Naive B cell (primary cell): Measurements from ENCODE around the gene H1-8. TPM values are rescaled to one million over a fixed set of nuclear protein-coding genes. Genes with fewer than 3 reads are reported as not detected.

Experiments used
- ATAC-seq, 2 donors: fragments of 150-1000 bp; cut with Tn5 transposase; 2 replicates each; pipeline ENCODE4 v1.10.0; 2021; ENCODE audit warnings: low read depth in 2 of 2, mild to moderate bottlenecking in 2 of 2, moderate library complexity in 2 of 2
- DNase-seq: peaks from one replicate; pipeline ENCODE4 v3.0.0; 2022
- H3K27ac Mint-ChIP-seq, 6 donors: one replicate each; pipeline ENCODE4 v1.8.0; 2020 to 2022; ENCODE audit warnings: mild to moderate bottlenecking in 6 of 6, mixed read lengths in 6 of 6, moderate library complexity in 5 of 6, inconsistent platforms in 2 of 6
- H3K27me3 Mint-ChIP-seq, 3 donors: one replicate each; pipeline ENCODE4 v1.8.0; 2021 to 2022; ENCODE audit warnings: mixed read lengths in 3 of 3, mild to moderate bottlenecking in 1 of 3
- H3K36me3 Mint-ChIP-seq, 2 donors: one replicate each; pipeline ENCODE4 v1.8.0; 2020 to 2022; ENCODE audit warnings: mixed read lengths in 2 of 2, inconsistent platforms in 1 of 2, mild to moderate bottlenecking in 1 of 2
- H3K4me1 Mint-ChIP-seq, 3 donors: one replicate each; pipeline ENCODE4 v1.8.0; 2020 to 2022; ENCODE audit warnings: mixed read lengths in 3 of 3, inconsistent platforms in 1 of 3, mild to moderate bottlenecking in 1 of 3, moderate library complexity in 1 of 3
- H3K4me3 Mint-ChIP-seq, 8 donors: one replicate each; pipeline ENCODE4 v1.8.0; 2020 to 2022; ENCODE audit warnings: mild to moderate bottlenecking in 8 of 8, mixed read lengths in 8 of 8, moderate library complexity in 8 of 8, inconsistent platforms in 2 of 8
- H3K9me3 Mint-ChIP-seq, 7 donors: one replicate each; pipeline ENCODE4 v1.8.0; 2020 to 2022; ENCODE audit warnings: mixed read lengths in 7 of 7, mild to moderate bottlenecking in 5 of 7, inconsistent platforms in 2 of 7, moderate library complexity in 1 of 7
- polyA plus RNA-seq, 6 donors: library from polyadenylated mRNA; unstranded; fragments of 300-500 nt; fragmentation: Illumina TruSeq; gene quantifications; one replicate each; pipeline ENCODE4 v1.2.3, GENCODE V29; 2021; ENCODE audit warnings: low read depth in 6 of 6

H1-8 gene
- polyA plus RNA-seq, 6 donors from 2014 or later: not detected

DNA sequence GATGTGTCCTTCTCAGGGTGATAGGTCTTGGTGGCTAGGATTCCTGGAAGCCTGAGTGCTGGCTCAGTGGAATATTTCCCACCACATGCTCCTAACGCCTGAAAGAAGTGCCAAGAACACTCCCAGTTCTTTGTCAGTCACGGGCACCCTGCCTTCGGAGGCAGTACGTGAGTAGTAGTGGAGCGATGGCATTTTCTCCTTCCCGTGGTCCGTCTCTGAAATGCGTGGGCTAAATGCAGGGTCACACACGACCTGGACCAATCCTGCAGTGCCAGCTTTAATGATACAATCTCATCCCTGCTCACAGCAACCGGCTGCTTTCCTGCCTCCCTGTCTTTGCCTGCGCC is 14.5 kb downstream of the H1-8 start:
- Mint-ChIP-seq H3K36me3 (no peaks in the 10 kb centered on the region), H3K9me3 (no peaks in the 10 kb centered on the region), H3K4me3 (no peak overlapping the region), H3K27me3 (peaks cover 5 to 31% (median 9%) of the 10 kb centered on the region in 3 donors), H3K27ac (no peak overlapping the region), H3K4me1 (peaks cover 14 to 36% (median 20%) of the 10 kb centered on the region in 3 donors)
- no peak for ATAC-seq
- no peak for DNase-seq

GRCh38 chr3:129558081-129558771 is 15.3 kb downstream of the H1-8 start:
- Mint-ChIP-seq H3K27ac (peak overlapping the region in 1 of 6 donors; percentile 86), H3K4me1 (peaks cover 9 to 36% (median 20%) of the 10 kb centered on the region in 3 donors), H3K27me3 (peaks cover 5 to 31% (median 9%) of the 10 kb centered on the region in 3 donors), H3K4me3 (peak overlapping the region in 1 of 8 donors; percentile 29), H3K36me3 (no peaks in the 10 kb centered on the region), H3K9me3 (no peaks in the 10 kb centered on the region)
- DNase-seq (no peak), ATAC-seq (no peak)

- Mint-ChIP-seq H3K9me3 (no peaks in the 10 kb centered on the region), H3K4me3 (no peak overlapping the region), H3K27ac (peak overlapping the region in 1 of 6 donors; percentile 24), H3K27me3 (peaks cover 5 to 31% (median 9%) of the 10 kb centered on the region in 3 donors), H3K4me1 (peaks cover 9 to 31% (median 16%) of the 10 kb centered on the region in 3 donors), H3K36me3 (no peaks in the 10 kb centered on the region)
- DNase-seq: no peak
- ATAC-seq: no peak
Observed at GRCh38 chr3:129558772-129559564, 16.0 kb downstream of the H1-8 start.

DNA sequence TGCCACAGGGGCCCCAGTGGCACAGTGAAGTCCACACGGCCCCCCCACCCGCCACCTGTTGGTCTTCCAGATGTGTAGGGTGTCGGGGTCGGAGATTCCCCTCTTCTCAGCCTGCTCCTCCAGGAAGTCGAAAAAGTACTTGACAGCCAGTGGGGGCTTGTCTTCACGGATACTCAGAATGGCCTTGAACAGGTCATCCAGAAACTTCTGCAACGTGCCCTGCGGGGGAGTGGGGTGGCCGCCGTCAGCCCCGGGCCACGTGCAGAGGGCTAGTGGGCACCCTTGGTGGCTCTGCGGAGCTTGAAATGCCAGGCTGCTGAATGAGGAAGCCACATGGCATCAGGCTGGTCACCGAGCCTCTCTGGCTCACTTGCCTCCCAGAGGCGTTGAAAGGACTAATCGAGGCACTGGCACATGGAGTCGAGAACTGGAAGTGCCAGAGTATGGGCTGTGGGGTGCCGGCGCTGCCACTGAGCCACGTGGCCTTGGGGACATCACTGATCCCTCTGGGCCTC is 16.6 kb downstream of the H1-8 start:
- H3K36me3 Mint-ChIP-seq: no peaks in the 10 kb centered on the region
- no peak overlapping the region for H3K27ac Mint-ChIP-seq
- no peak overlapping the region for H3K4me3 Mint-ChIP-seq
- DNase-seq: no peak
- H3K9me3 Mint-ChIP-seq: no peaks in the 10 kb centered on the region
- H3K27me3 Mint-ChIP-seq: peaks cover 5 to 25% (median 9%) of the 10 kb centered on the region in 3 donors
- H3K4me1 Mint-ChIP-seq: peaks cover 9 to 25% (median 9%) of the 10 kb centered on the region in 3 donors
- ATAC-seq: no peak

GRCh38 chr3:129560269-129560787 is 17.4 kb downstream of the H1-8 start:
- H3K36me3 Mint-ChIP-seq: no peaks in the 10 kb centered on the region
- no peak for ATAC-seq
- H3K27ac Mint-ChIP-seq: peak overlapping the region in 3 of 6 donors; percentile 63 to 93 (median 85)
- DNase-seq: no peak
- peaks cover 5 to 23% (median 9%) of the 10 kb centered on the region in 3 donors for H3K27me3 Mint-ChIP-seq
- peaks cover 9 to 23% (median 9%) of the 10 kb centered on the region in 3 donors for H3K4me1 Mint-ChIP-seq
- no peak overlapping the region for H3K4me3 Mint-ChIP-seq
- no peaks in the 10 kb centered on the region for H3K9me3 Mint-ChIP-seq

DNA sequence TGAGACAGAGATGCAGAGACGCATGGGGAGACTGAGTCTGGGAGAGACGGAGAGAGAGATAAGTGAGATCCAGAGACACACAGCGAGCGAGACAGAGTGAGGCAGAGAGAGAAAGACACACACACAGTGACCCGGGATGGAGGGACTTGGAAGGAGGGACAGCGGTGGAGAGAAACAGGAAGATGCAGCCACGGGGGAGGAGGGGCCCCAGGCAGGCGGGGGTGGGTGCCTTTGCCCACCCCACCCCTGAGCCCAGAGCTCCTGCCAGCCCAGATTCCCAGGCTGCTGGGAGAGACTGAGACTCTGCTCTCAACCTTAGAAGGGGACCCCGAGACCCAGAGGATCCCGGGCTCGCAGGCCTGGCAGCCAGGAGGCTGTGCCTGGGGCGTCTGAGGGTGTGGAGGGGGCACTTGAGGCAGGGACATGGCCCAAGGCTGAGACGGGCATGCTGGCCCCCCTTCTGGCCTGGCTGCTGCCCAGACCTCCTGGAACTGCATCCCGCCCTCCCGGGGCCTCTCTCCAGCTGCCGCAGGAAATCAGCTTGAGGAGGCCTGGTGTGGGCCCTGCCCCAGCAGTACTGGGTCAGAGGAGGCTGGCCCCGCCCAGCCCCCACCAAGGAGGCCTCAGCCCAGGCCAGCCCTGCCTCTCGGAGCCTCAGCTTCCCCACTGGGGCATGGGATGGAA is 18.1 kb downstream of the H1-8 start:
- H3K9me3 Mint-ChIP-seq: no peaks in the 10 kb centered on the region
- H3K4me3 Mint-ChIP-seq: no peak overlapping the region
- H3K27me3 Mint-ChIP-seq: peaks cover 5 to 23% (median 9%) of the 10 kb centered on the region in 3 donors
- H3K27ac Mint-ChIP-seq: peak overlapping the region in 3 of 6 donors; percentile 1 to 85 (median 63)
- no peaks in the 10 kb centered on the region for H3K36me3 Mint-ChIP-seq
- no peak for ATAC-seq
- peaks cover 9 to 23% (median 9%) of the 10 kb centered on the region in 3 donors for H3K4me1 Mint-ChIP-seq
- no peak for DNase-seq

- DNase-seq (no peak), ATAC-seq (no peak)
- H3K27ac Mint-ChIP-seq: peak overlapping the region in 1 of 6 donors; percentile 32
- H3K4me1 Mint-ChIP-seq: peaks cover 9 to 23% (median 9%) of the 10 kb centered on the region in 3 donors
- no peak overlapping the region for H3K4me3 Mint-ChIP-seq
- H3K27me3 Mint-ChIP-seq: peaks cover 5 to 23% (median 9%) of the 10 kb centered on the region in 3 donors
- H3K9me3 Mint-ChIP-seq: no peaks in the 10 kb centered on the region
- H3K36me3 Mint-ChIP-seq: no peaks in the 10 kb centered on the region
Observed at GRCh38 chr3:129561619-129562248, 18.8 kb downstream of the H1-8 start.

GRCh38 chr3:129562803-129563202 is 19.8 kb downstream of the H1-8 start:
- no peak for DNase-seq
- H3K27me3 Mint-ChIP-seq: peaks cover 1 to 15% (median 4%) of the 10 kb centered on the region in 3 donors
- no peak overlapping the region for H3K4me3 Mint-ChIP-seq
- ATAC-seq: no peak
- peaks cover 9 to 21% (median 9%) of the 10 kb centered on the region in 3 donors for H3K4me1 Mint-ChIP-seq
- no peaks in the 10 kb centered on the region for H3K36me3 Mint-ChIP-seq
- no peaks in the 10 kb centered on the region for H3K9me3 Mint-ChIP-seq
- no peak overlapping the region for H3K27ac Mint-ChIP-seq

GRCh38 chr3:129563332-129563731 is 20.4 kb downstream of the H1-8 start:
- no peak for DNase-seq
- H3K27me3 Mint-ChIP-seq: peaks cover 0 to 9% (median 0%) of the 10 kb centered on the region in 3 donors
- H3K27ac Mint-ChIP-seq: no peak overlapping the region
- ATAC-seq: no peak
- H3K4me3 Mint-ChIP-seq: no peak overlapping the region
- H3K9me3 Mint-ChIP-seq: no peaks in the 10 kb centered on the region
- peaks cover 7 to 15% (median 8%) of the 10 kb centered on the region in 3 donors for H3K4me1 Mint-ChIP-seq
- no peaks in the 10 kb centered on the region for H3K36me3 Mint-ChIP-seq

DNA sequence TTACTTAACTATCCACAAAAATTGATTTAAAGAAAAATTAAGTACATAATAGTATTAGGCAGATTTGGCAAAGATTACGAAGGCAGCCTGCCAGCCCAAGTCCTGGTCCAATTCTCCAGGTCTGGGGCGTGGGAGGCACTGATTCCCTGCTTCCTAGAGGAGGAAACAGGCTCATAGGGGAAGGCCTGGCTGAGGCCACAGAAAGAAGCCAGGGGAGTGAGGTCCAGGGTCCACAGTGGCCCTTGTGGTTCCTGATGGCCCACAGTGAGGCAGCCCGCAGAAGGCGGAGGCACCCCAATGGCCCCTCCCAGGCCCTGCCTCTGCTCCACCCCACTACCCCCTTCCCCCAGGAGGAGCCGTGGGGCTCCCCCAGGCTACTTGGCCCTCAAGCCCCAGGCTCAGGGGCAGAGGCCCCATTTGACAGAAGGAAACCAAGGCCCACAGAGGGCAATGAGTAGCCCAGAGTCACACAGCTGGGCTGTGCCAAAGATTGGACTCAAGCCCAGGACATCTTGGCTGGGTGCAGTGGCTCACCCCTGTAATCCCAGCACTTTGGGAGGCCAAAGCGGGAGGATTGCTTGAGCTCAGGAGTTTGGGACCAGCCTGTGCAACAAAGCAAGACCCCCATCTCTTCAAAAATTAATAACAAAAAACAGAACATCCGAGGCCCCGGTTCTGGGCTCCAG is 21.0 kb downstream of the H1-8 start:
- Mint-ChIP-seq H3K27ac (peak overlapping the region in 1 of 6 donors; percentile 70), H3K27me3 (peaks cover 0 to 6% (median 0%) of the 10 kb centered on the region in 3 donors), H3K4me3 (no peak overlapping the region), H3K36me3 (no peaks in the 10 kb centered on the region), H3K4me1 (peaks cover 3 to 10% (median 5%) of the 10 kb centered on the region in 3 donors), H3K9me3 (no peaks in the 10 kb centered on the region)
- DNase-seq (no peak), ATAC-seq (no peak)

GRCh38 chr3:129564981-129565644 is 22.1 kb downstream of the H1-8 start:
- no peaks in the 10 kb centered on the region for H3K9me3 Mint-ChIP-seq
- H3K4me3 Mint-ChIP-seq: no peak overlapping the region
- no peak for DNase-seq
- H3K27ac Mint-ChIP-seq: peak overlapping the region in 1 of 6 donors; percentile 37
- peaks cover 3 to 7% (median 5%) of the 10 kb centered on the region in 3 donors for H3K4me1 Mint-ChIP-seq
- no peaks in the 10 kb centered on the region for H3K36me3 Mint-ChIP-seq
- no peak for ATAC-seq
- peaks cover 0 to 6% (median 0%) of the 10 kb centered on the region in 3 donors for H3K27me3 Mint-ChIP-seq

GRCh38 chr3:129565902-129566301 is 22.9 kb downstream of the H1-8 start:
- no peaks in the 10 kb centered on the region for H3K9me3 Mint-ChIP-seq
- DNase-seq: no peak
- H3K27ac Mint-ChIP-seq: no peak overlapping the region
- H3K4me1 Mint-ChIP-seq: peaks cover 0 to 1% (median under 1%) of the 10 kb centered on the region in 3 donors
- no peak overlapping the region for H3K4me3 Mint-ChIP-seq
- H3K36me3 Mint-ChIP-seq: no peaks in the 10 kb centered on the region
- peaks cover 0 to under 1% (median 0%) of the 10 kb centered on the region in 3 donors for H3K27me3 Mint-ChIP-seq
- ATAC-seq: no peak
